RWPE2 (cell line): ENCODE measurements around the gene CD83.

Experiments used
- ATAC-seq: fragments of 200-7000 bp; cut with Tn5 transposase; 3 replicates; pipeline ENCODE4 v1.9.1; 2021; ENCODE audit warnings: low read depth
- DNase-seq: peaks from one replicate; pipeline ENCODE4 v3.0.0-alpha.2; 2020; ENCODE audit warnings: low spot score
- H3K27ac ChIP-seq: fragments of 450-650 bp; 2 replicates; pipeline ENCODE4 v1.5.1; 2017; ENCODE audit warnings: mild to moderate bottlenecking; ENCODE audit not compliant: poor library complexity, severe bottlenecking
- H3K27me3 ChIP-seq: fragments of 250-450 bp; sonication (Bioruptor Pico); 2 replicates; pipeline ENCODE4 v1.5.1; 2021; ENCODE audit warnings: mild to moderate bottlenecking, moderate library complexity; ENCODE audit not compliant: insufficient read depth, poor library complexity, severe bottlenecking
- H3K36me3 ChIP-seq: fragments of 250-450 bp; sonication (Bioruptor Pico); 2 replicates; pipeline ENCODE4 v1.5.1; 2020; ENCODE audit warnings: low read depth, mild to moderate bottlenecking, moderate library complexity
- H3K4me1 ChIP-seq: fragments of 250-450 bp; sonication (Bioruptor Pico); 2 replicates; pipeline ENCODE4 v1.5.1; 2021; ENCODE audit warnings: mild to moderate bottlenecking, moderate library complexity; ENCODE audit not compliant: insufficient read depth, poor library complexity, severe bottlenecking
- H3K4me3 ChIP-seq: fragments of 250-450 bp; sonication (Bioruptor Pico); 2 replicates; pipeline ENCODE4 v1.5.1; 2021; ENCODE audit warnings: mild to moderate bottlenecking, moderate library complexity; ENCODE audit not compliant: severe bottlenecking
- H3K9me3 ChIP-seq: fragments of 250-450 bp; sonication (Bioruptor Pico); 2 replicates; pipeline ENCODE4 v1.5.1; 2021; ENCODE audit warnings: mild to moderate bottlenecking, moderate library complexity; ENCODE audit not compliant: severe bottlenecking
- CTCF ChIP-seq: fragments of 450-650 bp; IDR thresholded peaks from one replicate; pipeline ENCODE4 v1.5.1; 2017; ENCODE audit warnings: mild to moderate bottlenecking, moderate library complexity; ENCODE audit not compliant: poor library complexity, severe bottlenecking

The CD83 gene

GRCh38 chr6:14127611-14128010, 10.0 kb downstream of the CD83 start:
- Histone ChIP-seq H3K9me3 (no peaks in the 10 kb centered on the region), H3K27me3 (no peaks in the 10 kb centered on the region), H3K4me3 (no peak overlapping the region), H3K4me1 (no peaks in the 10 kb centered on the region), H3K36me3 (no peaks in the 10 kb centered on the region), H3K27ac (no peak overlapping the region)
- DNase-seq = no peak
- no peak for ATAC-seq
- no peak for TF ChIP-seq CTCF

GRCh38 chr6:14128012-14128411, 10.4 kb downstream of the CD83 start:
- ATAC-seq (no peak), DNase-seq (no peak)
- no peak overlapping the region for H3K27ac ChIP-seq
- no peaks in the 10 kb centered on the region for H3K36me3 ChIP-seq
- H3K4me3 ChIP-seq = no peak overlapping the region
- H3K9me3 ChIP-seq = no peaks in the 10 kb centered on the region
- TF ChIP-seq CTCF = no peak
- no peaks in the 10 kb centered on the region for H3K4me1 ChIP-seq
- H3K27me3 ChIP-seq = no peaks in the 10 kb centered on the region

- no peak for DNase-seq
- no peak for ATAC-seq
- no peak overlapping the region for H3K27ac ChIP-seq
- no peak for TF ChIP-seq CTCF
- no peaks in the 10 kb centered on the region for H3K4me1 ChIP-seq
- H3K27me3 ChIP-seq = no peaks in the 10 kb centered on the region
- H3K36me3 ChIP-seq = no peaks in the 10 kb centered on the region
- H3K4me3 ChIP-seq = no peak overlapping the region
- no peaks in the 10 kb centered on the region for H3K9me3 ChIP-seq
Observed at GRCh38 chr6:14128746-14129145, 11.2 kb downstream of the CD83 start.

- H3K4me1 ChIP-seq = no peaks in the 10 kb centered on the region
- H3K4me3 ChIP-seq = no peak overlapping the region
- H3K9me3 ChIP-seq = no peaks in the 10 kb centered on the region
- TF ChIP-seq CTCF = peak; percentile 63
- peak; percentile 75 for ATAC-seq
- no peak for DNase-seq
- no peaks in the 10 kb centered on the region for H3K36me3 ChIP-seq
- no peak overlapping the region for H3K27ac ChIP-seq
- H3K27me3 ChIP-seq = no peaks in the 10 kb centered on the region
Observed at GRCh38 chr6:14129575-14129974, 12.0 kb downstream of the CD83 start.

GRCh38 chr6:14130435-14131075, 13.0 kb downstream of the CD83 start:
- Histone ChIP-seq H3K4me3 (no peak overlapping the region), H3K4me1 (no peaks in the 10 kb centered on the region), H3K27me3 (no peaks in the 10 kb centered on the region), H3K27ac (no peak overlapping the region), H3K36me3 (no peaks in the 10 kb centered on the region), H3K9me3 (no peaks in the 10 kb centered on the region)
- no peak for DNase-seq
- no peak for TF ChIP-seq CTCF
- ATAC-seq = peak; percentile 38; the same call in 1 of the 3 replicates
